BLaER1 treated with 17β-estradiol and CSF1 and Interleukin-3, amounts not matched to agents 10 nM and 100 nM (cell line): ENCODE results near the gene BBS12.

ENCODE experiments used
- H3K27ac ChIP-seq, 11 experiments: shearing (Covaris generic); formaldehyde crosslinking; 2 replicates each; pipeline ENCODE4 v1.8.1; 2022
- H3K27me3 ChIP-seq, 11 experiments: shearing (Covaris generic); formaldehyde crosslinking; 2 replicates each; pipeline ENCODE4 v1.8.1; 2022
- H3K36me3 ChIP-seq, 11 experiments: shearing (Covaris generic); formaldehyde crosslinking; 2 replicates each; pipeline ENCODE4 v1.8.1; 2022
- H3K4me1 ChIP-seq, 10 experiments: shearing (Covaris generic); formaldehyde crosslinking; 2 replicates each; pipeline ENCODE4 v1.8.1; 2022
- H3K4me2 ChIP-seq, 11 experiments: shearing (Covaris generic); formaldehyde crosslinking; 2 replicates each; pipeline ENCODE4 v1.8.1; 2022
- H3K4me3 ChIP-seq, 10 experiments: shearing (Covaris generic); formaldehyde crosslinking; 2 replicates each; pipeline ENCODE4 v1.8.1; 2022
- H3K9ac ChIP-seq, 11 experiments: shearing (Covaris generic); formaldehyde crosslinking; 2 replicates each; pipeline ENCODE4 v1.8.1; 2022
- H3K9me3 ChIP-seq, 11 experiments: shearing (Covaris generic); formaldehyde crosslinking; replicated peaks in 1 of 11; 2 replicates each; pipeline ENCODE4 v1.8.1; 2022
- H4K20me1 ChIP-seq, 11 experiments: shearing (Covaris generic); formaldehyde crosslinking; 2 replicates each; pipeline ENCODE4 v1.8.1; 2022
- Cebpa-rat ChIP-seq, 11 experiments: shearing (Covaris generic); IDR thresholded peaks; 2 replicates each; pipeline ENCODE4 v1.8.1; 2022

BBS12 gene

GRCh38 chr4:122732329-122733026 lies at the start of gene BBS12:
TSS of gene BBS12 (plus strand) at chr4:122732704. CDS start at chr4:122741893, 9,189 bp downstream.
- H3K36me3 ChIP-seq: peaks cover 0 to 3% (median 0%) of the 10 kb centered on the region in 11 experiments; a peak in 1 of 22 replicates

GRCh38 chr4:122686691-122687090 lies 45.8 kb upstream of the BBS12 start:
- TF ChIP-seq Cebpa-rat (IDR thresholded peaks at IDR 0.05): no peak
- Histone ChIP-seq H3K9ac (no peak overlapping the region), H3K36me3 (no peaks in the 10 kb centered on the region; a peak in 1 of 22 replicates), H3K9me3 (peaks cover 17 to 34% (median 25%) of the 10 kb centered on the region in 11 experiments), H3K4me1 (peaks cover 16 to 24% (median 22%) of the 10 kb centered on the region in 10 experiments; a peak in 19 of 20 replicates), H3K4me2 (peak overlapping the region in 9 of 11 experiments; percentile 46 to 74 (median 63); a peak in 9 of 22 replicates), H3K27ac (peak overlapping the region in 9 of 11 experiments; percentile 24 to 74 (median 62); a peak in 16 of 22 replicates), H4K20me1 (no peaks in the 10 kb centered on the region), H3K4me3 (no peak overlapping the region), H3K27me3 (no peaks in the 10 kb centered on the region)

More at GRCh38 chr4:122732329-122733026, at the start of gene BBS12:
- peak within 1 kb of the TSS; percentile 87 to 97 (median 92) for H3K4me2 ChIP-seq
- H3K9ac ChIP-seq: peak within 1 kb of the TSS; percentile 66 to 87 (median 78)
- no peaks in the 10 kb centered on the region for H3K27me3 ChIP-seq
- H3K27ac ChIP-seq: peak within 1 kb of the TSS; percentile 13 to 90 (median 60)
- no peak for TF ChIP-seq Cebpa-rat (IDR thresholded peaks at IDR 0.05)
- H3K4me1 ChIP-seq: peaks cover 7 to 17% (median 13%) of the 10 kb centered on the region in 10 experiments
- H4K20me1 ChIP-seq: no peaks in the 10 kb centered on the region
- peaks cover 0 to 5% (median 0%) of the 10 kb centered on the region in 11 experiments; a peak in 1 of 22 replicates for H3K9me3 ChIP-seq
- H3K4me3 ChIP-seq: peak within 1 kb of the TSS; percentile 65 to 80 (median 70)

- H3K4me1 ChIP-seq: peaks cover 16 to 24% (median 22%) of the 10 kb centered on the region in 10 experiments; a peak in 19 of 20 replicates
- peak overlapping the region in 9 of 11 experiments; percentile 35 to 74 (median 62); a peak in 18 of 22 replicates for H3K27ac ChIP-seq
- H3K36me3 ChIP-seq: no peaks in the 10 kb centered on the region
- peak overlapping the region in 4 of 11 experiments; percentile 1 to 44 (median 24); a peak in 8 of 22 replicates for H3K9ac ChIP-seq
- TF ChIP-seq Cebpa-rat (IDR thresholded peaks at IDR 0.05): 0 out of 22 replicates have a peak, but pooled peaks of 1 of the 11 experiments have one; percentile 9
- H3K27me3 ChIP-seq: no peaks in the 10 kb centered on the region
- no peaks in the 10 kb centered on the region for H4K20me1 ChIP-seq
- H3K9me3 ChIP-seq: peaks cover 11 to 25% (median 19%) of the 10 kb centered on the region in 11 experiments
- H3K4me3 ChIP-seq: no peak overlapping the region
- peak overlapping the region; percentile 23 to 74 (median 56); a peak in 21 of 22 replicates for H3K4me2 ChIP-seq
Measured at GRCh38 chr4:122687531-122688061, 44.9 kb upstream of the BBS12 start.

GRCh38 chr4:122688529-122689140 lies 43.9 kb upstream of the BBS12 start:
- H3K27ac ChIP-seq: peak overlapping the region in 9 of 11 experiments; percentile 26 to 74 (median 50); a peak in 17 of 22 replicates
- H3K36me3 ChIP-seq: no peaks in the 10 kb centered on the region

GRCh38 chr4:122689972-122690371 lies 42.5 kb upstream of the BBS12 start:
- H3K4me2 ChIP-seq: no peak overlapping the region
- H3K4me3 ChIP-seq: no peak overlapping the region
- no peaks in the 10 kb centered on the region for H4K20me1 ChIP-seq
- no peak overlapping the region for H3K27ac ChIP-seq
- peaks cover 16 to 24% (median 22%) of the 10 kb centered on the region in 10 experiments; a peak in 19 of 20 replicates for H3K4me1 ChIP-seq
- no peak for TF ChIP-seq Cebpa-rat (IDR thresholded peaks at IDR 0.05)
- H3K27me3 ChIP-seq: no peaks in the 10 kb centered on the region
- H3K9me3 ChIP-seq: peaks cover 0 to 2% (median 0%) of the 10 kb centered on the region in 11 experiments; a peak in 3 of 22 replicates
- no peaks in the 10 kb centered on the region for H3K36me3 ChIP-seq
- H3K9ac ChIP-seq: no peak overlapping the region

More at GRCh38 chr4:122688529-122689140, 43.9 kb upstream of the BBS12 start:
- Histone ChIP-seq H3K9ac (peak overlapping the region in 2 of 11 experiments; percentile 1 to 44; a peak in 1 of 22 replicates), H4K20me1 (no peaks in the 10 kb centered on the region), H3K4me3 (no peak overlapping the region), H3K4me1 (peaks cover 16 to 24% (median 22%) of the 10 kb centered on the region in 10 experiments; a peak in 19 of 20 replicates), H3K27me3 (no peaks in the 10 kb centered on the region), H3K4me2 (peak overlapping the region; percentile 23 to 74 (median 56)), H3K9me3 (peaks cover 6 to 15% (median 9%) of the 10 kb centered on the region in 11 experiments)
- no peak for TF ChIP-seq Cebpa-rat (IDR thresholded peaks at IDR 0.05)

GRCh38 chr4:122691988-122692387 lies 40.5 kb upstream of the BBS12 start:
- Histone ChIP-seq H3K4me3 (no peak overlapping the region), H4K20me1 (no peaks in the 10 kb centered on the region), H3K36me3 (no peaks in the 10 kb centered on the region), H3K4me2 (no peak overlapping the region), H3K27ac (no peak overlapping the region), H3K9me3 (peaks cover 0 to 8% (median 0%) of the 10 kb centered on the region in 11 experiments; a peak in 2 of 22 replicates), H3K27me3 (no peaks in the 10 kb centered on the region), H3K9ac (no peak overlapping the region), H3K4me1 (peaks cover 16 to 21% (median 19%) of the 10 kb centered on the region in 10 experiments; a peak in 19 of 20 replicates)
- TF ChIP-seq Cebpa-rat (IDR thresholded peaks at IDR 0.05): no peak

- Histone ChIP-seq H4K20me1 (no peaks in the 10 kb centered on the region), H3K4me2 (no peak overlapping the region), H3K4me1 (peaks cover 8 to 12% (median 11%) of the 10 kb centered on the region in 10 experiments; a peak in 19 of 20 replicates), H3K27me3 (no peaks in the 10 kb centered on the region), H3K4me3 (no peak overlapping the region), H3K9ac (no peak overlapping the region), H3K36me3 (no peaks in the 10 kb centered on the region), H3K27ac (no peak overlapping the region), H3K9me3 (peaks cover 0 to 8% (median 0%) of the 10 kb centered on the region in 11 experiments; a peak in 2 of 22 replicates)
- TF ChIP-seq Cebpa-rat (IDR thresholded peaks at IDR 0.05): no peak
Measured at GRCh38 chr4:122692641-122693520, 39.6 kb upstream of the BBS12 start.

GRCh38 chr4:122695226-122695625 lies 37.3 kb upstream of the BBS12 start:
- TF ChIP-seq Cebpa-rat (IDR thresholded peaks at IDR 0.05): no peak
- Histone ChIP-seq H3K4me2 (no peak overlapping the region), H3K36me3 (no peaks in the 10 kb centered on the region), H3K27me3 (no peaks in the 10 kb centered on the region), H3K4me1 (no peaks in the 10 kb centered on the region), H3K9me3 (peaks cover 0 to 8% (median 0%) of the 10 kb centered on the region in 11 experiments; a peak in 2 of 22 replicates), H3K4me3 (no peak overlapping the region), H3K27ac (no peak overlapping the region), H3K9ac (no peak overlapping the region), H4K20me1 (no peaks in the 10 kb centered on the region)
